GM04503 (cell line): ENCODE measurements around the gene ALK.

Source experiments
- DNase-seq: peaks from one replicate; pipeline ENCODE4 v3.0.0-alpha.2; 2012; ENCODE audit warnings: low read depth

The ALK gene

DNA sequence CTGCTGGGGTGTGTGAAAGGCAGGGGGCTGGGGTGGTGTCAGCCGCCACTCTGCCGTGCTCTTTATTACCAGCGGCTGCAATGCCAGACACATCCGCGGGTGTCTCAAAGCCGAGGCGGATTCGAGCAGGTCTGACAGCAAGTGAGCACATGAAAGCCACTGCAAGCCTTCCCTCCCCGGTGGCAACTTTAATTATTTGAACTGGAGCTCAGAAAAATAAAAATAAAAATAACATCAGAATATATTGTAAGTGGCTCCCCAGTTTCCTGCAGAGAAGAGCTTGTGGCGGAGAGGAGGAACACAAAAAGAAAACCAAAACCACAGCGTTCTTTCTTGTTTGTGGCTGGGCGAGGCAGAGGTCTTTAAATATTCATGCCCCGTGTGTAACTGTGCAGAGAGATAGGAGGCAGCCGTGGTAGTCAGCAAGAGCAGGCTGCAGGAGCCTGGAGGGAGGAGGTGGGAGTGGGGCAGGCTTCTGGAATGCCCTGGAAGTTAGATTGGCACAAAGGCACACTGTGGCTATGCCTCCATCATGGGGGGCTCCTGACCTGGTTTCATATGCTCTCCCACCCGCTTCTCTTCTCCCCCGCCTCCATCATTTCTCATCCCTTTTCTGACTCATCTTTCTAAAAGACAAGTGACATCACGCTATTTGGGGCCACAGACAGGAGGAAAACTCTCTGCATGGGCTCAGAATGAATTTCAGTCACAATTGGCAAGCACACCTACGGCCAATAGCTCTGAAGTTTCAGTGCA, 606.4 kb downstream of the ALK start:
- no peak for DNase-seq

DNA sequence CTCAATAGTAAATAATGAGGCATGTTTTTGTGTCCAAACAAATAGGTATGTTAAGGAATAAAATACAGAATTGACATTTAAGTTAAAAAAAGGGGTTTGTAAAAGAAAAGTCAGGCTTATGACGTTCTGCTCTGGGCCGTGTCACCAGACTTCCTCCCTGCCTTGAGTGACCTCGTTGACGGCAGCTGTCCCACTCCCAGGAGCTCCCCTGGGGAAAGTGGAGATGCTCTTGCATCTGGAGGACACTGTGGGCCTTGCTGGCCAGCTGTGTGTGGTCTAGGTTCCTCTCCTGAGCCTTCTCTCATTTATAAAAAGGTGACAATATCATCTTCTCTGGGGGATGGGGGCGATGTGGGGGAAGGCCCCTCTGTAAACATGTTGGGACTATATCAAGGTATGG, 609.9 kb downstream of the ALK start:
- DNase-seq: no peak

DNA sequence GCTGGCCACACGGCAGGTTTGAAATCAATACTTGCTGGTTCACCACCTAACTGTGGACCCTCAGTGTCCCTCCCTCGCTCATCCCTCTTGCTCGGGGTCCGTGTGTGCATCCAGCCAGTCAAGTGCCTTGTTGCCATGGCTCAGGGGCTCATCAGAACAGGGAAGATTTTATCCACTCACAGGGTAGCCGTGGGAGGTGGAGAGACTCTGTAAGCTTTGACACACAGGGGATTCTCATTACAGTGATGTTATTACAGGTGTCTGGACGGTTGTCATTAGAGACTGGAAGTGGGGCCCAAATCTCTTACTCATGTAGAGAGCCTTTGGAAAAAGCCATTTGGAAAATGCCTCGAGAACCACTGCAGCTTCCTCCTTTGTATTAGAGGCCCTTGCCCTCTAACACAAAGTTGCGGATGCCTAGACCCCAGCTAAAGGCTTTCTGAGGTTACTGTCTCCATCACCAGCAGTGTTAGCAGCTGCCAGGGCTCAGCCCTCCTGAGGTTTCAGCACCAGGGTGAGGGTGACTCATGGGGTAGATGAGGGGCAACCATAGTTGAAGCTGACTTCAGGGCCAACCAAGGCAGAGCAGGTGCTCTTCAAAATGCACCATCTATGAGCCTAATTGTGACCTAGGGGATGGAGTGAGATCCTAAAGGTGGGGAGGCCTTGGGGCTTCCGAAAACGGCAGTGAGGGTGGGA, 610.6 kb downstream of the ALK start:
- no peak for DNase-seq

DNA sequence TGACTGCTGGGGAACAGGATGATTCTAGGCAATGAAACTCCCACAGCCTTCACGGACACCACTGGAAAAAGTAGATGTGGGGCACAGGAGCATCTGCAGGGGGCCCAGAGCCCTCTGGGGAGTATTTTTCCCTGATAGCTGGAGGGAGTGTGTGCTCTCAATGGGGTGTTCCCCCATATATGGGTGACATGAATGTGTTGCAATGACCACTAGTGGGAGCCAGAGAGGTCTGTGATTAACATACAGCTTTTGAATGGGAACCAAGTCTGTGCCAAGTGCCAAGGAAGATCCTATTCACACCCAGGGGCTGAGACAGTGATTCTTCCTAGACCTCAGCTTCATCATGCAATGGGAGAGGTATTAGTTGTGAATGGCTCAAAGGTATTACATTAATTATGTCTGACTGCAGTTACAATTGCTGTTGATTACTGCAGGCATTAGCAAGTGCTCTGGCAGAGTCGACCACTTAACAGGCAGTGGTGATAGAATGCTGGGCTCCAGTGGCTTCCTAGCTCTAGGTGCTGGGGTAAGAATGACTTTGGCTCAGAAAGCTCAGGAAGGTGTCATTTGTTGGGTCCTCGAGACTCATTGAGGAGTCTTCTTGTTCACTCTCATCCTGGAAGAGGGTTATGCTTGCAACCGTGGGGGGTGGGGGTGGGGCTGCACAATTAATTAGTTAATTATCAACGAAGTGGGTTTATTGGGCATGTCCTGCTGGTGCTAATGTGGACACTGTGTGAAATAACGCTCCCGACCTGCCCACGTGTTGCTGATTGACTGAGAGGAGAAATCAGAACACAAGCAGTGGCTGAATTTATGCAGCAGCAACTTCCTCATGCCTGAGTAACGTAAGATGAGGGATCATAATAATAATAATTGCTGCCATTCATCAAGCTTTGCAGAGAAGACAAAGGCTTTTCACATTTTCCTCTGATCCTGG, 612.0 kb downstream of the ALK start:
- DNase-seq: no peak

DNA sequence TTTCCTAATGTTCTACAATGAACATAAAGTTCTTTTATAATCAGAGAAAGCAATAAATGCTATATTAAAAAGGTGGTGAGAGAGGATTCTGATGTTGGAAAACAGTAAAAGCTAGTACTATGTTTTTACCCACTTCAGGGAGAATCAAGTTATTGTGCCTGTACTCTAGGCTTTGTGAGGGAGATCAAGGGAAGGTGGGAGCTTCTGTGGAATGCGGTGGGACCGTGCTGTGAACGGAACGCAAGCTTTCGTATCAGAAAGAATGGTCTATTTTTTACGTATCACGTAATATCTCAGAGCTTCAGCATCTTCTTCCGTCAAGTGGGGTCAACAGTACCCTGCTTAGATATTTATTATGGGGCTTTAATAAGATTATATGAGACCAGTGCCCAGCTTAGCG, 613.0 kb downstream of the ALK start:
- DNase-seq: no peak

DNA sequence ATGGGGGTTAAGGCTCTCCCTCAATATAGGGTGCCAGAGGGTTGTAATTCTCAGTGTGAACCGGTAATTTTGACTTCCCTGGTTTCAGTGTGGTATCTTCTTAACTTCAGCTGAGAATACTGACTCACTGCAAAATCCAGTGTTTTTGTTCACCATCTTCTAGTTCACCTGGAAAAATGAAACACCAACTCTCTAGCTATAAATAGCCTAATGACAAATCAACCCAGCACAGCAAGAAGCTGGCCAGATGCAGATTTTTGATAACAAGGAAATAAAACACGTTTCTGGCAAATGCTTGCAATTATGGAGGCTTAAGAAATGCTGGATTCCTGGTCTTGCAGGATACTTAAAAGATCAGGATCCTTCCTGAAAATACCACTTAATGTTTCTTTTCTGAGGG, 613.9 kb downstream of the ALK start:
- no peak for DNase-seq

DNA sequence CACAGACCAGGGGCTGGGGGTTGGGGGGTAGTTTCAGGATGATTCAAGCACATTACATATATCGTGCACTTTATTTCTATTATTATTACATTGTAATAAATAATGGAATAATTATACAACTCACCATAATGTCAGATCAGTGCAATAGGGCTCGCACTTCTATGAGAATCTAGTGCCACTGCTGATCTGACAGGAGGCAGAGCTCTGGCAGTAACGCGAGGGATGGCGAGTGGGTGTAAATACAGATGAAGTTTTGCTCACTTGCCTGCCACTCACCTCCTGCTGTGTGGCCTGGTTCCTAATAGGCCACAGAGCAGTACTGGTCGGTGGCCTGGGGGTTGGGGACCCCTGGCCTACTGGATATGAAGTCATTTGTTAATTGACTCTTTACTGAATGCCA, 615.6 kb downstream of the ALK start:
- no peak for DNase-seq

DNA sequence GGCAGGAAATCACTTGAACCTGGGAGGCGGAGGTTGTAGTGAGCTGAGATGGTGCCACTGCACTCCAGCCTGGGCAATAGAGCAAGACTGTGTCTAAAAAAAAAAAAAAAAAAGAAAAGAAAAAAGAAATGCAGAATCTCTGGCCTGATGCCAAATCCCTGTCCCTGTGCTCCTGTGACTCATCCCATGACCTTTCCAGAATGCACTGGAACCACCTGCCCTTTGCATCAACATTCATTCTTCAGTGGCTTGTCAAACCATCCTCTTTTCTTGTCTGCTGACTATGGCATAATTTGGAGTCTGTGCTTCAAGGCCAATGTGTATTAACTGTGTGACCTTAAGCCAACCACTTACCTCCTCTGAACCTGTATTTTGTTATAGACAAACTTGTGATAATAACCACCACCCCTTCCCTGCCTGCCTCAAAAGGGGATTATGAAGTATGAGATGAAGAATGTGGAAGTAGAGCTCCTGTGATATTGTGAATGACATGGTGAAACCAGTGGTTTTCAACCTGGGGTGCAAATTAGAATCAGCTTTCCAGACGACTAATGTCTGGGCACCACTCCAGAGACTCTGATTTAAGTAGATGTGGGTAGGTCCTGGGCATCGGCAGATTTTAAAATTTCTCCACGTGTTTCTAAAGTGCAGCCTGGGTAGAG, 616.9 kb downstream of the ALK start:
- no peak for DNase-seq

DNA sequence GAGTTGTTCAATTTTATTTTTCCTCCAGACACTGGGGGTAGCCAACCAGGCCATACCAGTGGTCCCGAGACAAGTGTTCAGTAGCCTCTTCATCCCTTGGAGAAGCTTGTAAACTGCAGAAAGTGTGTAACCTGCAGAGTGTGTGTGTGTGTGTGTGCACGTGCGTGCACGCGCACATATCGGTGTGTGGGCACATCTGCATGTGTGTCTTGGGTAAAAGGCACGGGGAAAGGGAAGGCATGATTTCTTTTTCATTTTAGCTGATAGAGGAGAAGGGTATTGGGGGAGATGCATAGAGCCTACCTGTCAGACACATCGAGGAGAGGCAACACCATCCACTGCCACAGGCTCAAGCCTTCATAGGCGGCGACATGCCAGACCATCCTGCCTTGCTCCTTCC, 624.8 kb downstream of the ALK start:
- DNase-seq: no peak

DNA sequence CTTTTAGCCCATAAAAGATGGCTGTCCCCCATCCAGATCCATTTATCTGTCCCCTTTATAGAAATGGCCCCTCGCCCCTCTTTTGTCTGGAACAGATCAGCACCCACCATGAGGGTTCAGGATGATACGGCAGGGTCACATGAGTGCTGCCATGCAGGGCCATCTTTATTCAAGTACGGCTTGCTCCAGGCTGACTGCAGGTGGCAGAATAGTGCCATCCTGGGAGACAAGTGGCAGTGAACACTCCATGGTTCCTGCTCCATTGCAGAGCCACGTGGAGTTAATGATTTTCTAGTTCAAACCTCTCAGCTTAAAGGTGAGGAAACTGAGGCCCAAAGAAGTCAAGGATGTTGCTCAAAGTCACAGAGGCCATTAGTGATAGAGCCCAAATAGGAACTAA, 625.5 kb downstream of the ALK start:
- DNase-seq: no peak

DNA sequence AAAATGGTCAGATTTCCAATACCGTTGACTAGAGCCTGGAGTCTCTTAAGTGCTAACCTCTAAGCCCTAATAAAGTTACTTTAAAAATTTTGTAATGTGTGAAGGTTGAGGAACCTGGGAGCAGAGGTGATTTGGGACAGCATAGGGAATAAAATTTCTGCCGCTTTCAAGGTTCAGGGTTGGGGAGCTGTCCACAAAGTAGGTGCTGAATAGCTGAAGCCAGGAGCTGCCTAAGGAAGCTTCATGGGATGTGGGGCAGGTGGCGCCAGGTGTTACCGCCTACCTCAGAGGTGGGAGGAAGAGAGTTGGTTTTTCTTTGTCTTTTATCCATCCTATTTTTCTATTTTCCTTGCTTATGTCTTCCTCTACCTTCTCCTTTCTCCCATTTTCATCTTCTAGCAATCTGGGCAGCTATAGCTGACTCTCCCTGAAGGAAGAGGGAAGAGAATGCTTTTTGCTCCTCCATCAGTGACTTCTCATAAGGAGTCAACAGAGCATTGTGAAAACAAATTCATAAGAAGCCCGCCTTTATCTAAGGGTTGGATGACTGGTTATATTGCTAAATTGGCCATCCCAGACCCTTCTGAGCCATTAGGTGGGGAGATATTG, 627.5 kb downstream of the ALK start:
- no peak for DNase-seq

DNA sequence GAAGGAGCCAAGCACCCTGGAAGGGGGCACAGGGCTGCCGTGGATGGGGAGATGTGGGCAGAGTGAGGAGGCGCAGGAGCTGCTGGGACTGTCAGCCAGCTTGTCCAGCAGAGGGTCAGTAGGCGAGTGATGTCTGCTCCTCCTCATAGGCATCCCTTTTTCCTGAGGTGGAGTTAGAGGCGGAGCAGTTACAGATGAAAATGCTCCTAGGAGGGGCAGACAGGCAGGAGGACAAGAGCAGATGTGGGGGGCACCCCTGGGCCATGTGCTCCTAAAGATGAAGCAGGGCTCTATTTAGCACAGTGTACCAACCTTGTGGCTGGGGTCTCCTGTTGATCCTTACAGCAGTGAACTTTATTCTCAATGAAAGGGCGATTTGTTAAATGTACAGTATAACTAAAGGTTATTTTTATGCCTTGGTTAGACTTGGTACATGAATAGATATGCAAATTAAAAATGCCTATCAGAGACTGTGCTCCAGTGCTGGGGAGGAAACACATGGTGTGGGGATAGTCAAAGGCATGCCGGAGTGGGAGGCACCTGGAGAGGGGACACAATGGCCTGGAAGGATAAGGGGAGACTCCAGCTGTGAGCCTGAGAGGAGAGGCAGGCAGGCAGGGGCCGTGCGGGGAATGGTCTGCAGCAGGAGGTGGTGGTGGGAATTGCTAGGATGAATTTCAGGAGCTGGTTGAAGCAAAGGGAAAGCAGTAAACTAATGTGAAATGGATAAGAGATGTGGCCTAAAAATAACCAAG, 630.9 kb downstream of the ALK start:
- DNase-seq: no peak

DNA sequence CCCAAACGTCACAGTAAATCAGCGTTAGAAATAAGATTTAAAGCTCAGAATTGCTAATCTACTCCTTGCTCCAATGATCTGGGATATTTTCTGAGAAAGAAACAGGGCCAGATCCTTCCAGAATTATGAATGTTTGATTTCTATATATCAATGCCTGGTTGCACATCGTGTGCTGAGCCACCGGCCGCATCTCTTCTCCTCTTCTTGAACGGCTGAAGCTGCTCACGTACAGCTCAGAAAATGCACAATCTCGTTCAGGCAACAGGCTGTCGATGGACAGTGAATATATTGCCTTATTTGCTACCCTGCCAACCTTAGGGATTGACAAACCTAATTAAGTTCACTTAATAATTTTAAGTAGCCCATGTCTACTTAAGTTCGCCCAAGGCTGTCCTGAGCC, 636.7 kb downstream of the ALK start:
- DNase-seq: no peak

DNA sequence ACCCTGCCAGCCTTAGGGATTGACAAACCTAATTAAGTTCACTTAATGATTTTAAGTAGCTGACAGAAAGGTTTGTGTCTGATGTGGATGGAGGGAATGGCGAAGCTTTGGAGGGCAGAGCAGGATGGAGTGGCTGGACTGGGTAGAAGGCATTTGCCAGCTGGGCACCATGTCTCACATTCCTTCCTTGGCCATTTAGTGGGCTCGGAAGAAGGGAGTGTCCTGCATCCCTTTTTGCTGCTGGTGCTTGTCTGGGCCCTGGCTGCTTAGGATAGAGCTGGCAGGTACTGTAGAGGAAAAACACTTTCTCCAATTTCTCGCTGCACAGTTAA, 639.5 kb downstream of the ALK start:
- DNase-seq: no peak

DNA sequence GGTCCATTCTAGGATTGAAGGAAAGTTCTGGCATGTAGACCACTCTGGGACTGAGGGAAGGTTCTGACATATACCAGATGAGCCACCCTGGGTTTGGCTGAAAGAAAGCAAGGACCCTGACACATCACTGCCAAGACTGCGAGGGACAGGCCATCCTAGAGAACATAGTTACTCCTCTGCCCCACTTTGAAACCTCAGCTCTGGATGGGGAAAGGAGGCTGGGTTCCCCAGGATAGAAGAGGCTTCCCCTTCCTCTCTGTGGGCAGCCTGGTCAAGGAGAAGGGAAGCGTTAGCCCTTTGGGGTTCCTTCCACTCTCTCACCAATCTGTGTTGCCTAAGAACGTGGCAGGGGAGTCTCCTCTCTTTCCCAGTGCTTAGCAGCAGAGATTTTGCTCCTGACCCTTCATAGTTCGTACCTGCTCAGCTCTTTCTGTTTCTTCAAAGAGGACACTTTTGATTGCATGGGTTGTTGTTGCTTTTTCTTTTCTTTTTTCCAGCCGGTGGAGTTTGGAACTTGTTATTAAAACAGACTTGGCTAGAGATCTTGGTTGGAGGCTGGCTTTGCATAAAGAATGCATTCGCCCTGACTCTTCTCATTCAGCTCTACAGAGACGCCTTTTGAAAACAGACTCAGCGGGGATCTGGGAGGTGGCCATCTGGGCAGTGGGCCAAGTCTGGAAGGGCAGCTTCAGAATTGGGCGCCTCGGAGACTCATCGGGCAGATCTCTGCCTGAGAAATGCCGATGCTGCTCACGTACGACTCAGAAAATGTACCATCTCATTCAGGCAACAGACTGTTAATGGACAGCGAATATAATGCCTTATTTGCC, 640.1 kb downstream of the ALK start:
- DNase-seq: no peak

DNA sequence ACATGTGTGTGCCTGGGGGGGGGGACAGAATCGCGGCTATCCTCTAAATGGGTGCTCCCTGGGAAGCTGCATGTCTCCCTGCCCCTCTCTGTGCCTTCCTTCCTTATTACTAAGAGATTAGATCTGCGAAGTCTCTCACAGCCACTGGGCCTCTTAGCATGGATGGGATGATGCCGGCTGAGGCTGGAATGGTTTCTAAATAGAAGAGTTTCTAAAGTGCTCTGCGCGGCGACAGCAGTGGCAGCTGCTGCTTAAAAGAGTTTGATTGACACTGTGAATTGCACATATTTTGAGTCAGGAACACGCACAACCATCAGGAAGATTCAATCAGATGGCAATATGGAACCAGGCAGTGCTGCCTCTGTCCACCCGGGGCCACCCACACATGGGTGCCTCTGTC, 642.4 kb downstream of the ALK start:
- no peak for DNase-seq

DNA sequence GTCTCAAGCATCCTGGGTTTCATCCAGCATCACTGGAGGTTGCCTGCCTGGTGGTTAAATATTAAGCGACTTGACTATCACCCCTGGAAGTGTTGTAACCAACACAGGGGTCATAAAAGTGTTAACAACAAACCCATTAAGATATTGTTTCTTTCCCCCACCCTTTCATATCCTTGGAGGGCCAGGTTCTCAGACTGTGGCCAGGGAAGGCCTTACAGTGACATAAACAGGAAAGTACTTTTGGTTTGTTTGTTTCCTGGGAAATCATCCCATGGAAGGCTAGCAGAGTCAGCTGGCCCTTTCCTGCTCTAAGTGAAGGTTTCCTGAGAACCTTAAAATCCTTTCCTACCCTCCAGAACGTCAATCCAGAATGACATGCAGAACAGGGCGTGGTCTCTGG, 645.2 kb downstream of the ALK start:
- no peak for DNase-seq

DNA sequence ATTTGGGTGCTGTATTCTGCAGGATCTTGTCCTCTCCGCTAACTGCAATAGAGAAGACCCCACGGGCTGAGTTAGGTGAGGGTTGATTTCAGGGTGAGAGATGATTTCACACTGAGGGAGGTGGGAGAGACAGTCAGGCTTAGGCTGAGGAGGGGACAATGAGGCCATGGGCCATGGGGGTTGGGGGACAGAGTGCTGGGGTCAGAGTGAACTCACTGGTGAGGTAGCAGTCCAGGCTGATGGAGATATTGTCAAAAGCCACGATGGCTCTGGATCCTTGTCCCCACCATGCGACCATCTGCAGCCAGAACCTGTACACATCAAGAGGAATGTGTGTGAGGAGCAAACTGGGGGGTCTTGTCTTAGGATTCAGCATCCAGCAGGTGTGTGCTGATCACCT, 646.2 kb downstream of the ALK start:
- DNase-seq: no peak

DNA sequence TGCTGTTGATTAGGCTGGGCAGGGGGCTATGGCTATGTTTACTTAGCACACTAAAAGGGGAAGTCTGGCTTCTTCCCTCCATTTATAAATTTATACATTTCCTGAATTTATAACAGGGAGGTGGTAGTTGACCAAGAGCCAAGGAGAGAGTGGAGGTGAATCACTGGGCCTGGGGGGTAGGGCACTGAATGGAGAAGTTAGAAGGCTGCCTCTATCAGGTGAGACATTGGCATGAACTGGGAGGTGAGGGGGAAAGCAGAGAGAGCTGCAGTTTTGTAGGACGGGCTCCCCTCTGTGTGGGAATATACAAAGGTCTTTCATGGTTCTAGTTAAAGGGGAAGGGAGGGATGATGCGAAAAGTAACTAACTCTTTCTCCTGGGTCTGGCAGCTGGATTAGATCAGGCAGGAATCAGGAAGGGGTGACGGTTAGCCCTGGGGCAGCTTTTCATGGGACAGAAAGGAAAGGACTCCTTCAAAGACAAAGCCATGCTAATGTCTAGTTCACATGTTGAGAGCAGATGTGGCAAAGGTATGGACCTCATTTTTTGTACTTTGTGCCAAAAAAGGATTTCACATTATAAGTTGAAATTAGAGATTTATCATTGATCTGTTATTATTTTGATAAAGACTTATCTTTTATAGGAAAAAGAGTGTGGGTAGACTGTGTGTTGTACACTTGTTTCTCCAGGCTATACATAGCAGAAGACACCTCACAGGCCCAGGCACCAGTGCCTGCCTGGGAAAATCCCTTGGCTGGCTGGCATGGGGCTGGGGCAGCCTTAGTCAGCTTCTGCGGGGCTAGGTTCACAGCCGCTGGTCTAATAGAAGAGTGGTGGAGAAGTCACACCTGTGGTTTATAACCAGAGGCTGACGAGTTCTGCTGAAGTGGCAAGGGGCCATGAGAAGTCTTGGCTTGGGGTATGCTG, 647.4 kb downstream of the ALK start:
- no peak for DNase-seq
